ENCODE data around the gene TRIM24.
A peak's percentile ranks its signal among the peaks of the same experiment; 100 is the strongest.

TRIM24 gene

GRCh38 chr7:138618506-138618905 is 158.4 kb downstream of the TRIM24 start:
- Histone ChIP-seq H3K4me2 (ENCODE audit: low read depth, low read length, poor library complexity, severe bottlenecking) (peak overlapping the region; percentile 8), H3K36me3 (ENCODE audit: insufficient read depth, low read length) (no peaks in the 10 kb centered on the region), H3K4me3 (ENCODE audit: low read length, poor library complexity, severe bottlenecking) (no peak overlapping the region), H3K27me3 (ENCODE audit: insufficient read depth, low read length, poor library complexity, severe bottlenecking) (no peaks in the 10 kb centered on the region), H3K9me2 (replicated peaks; ENCODE audit: low read depth, low read length) (no peaks in the 10 kb centered on the region), H4K20me1 (ENCODE audit: insufficient read depth, low read length, poor library complexity, severe bottlenecking) (no peaks in the 10 kb centered on the region), H3K9ac (ENCODE audit: low read depth, low read length, poor library complexity, severe bottlenecking) (no peak overlapping the region), H2AFZ (ENCODE audit: low read length) (no peak overlapping the region), H3K79me2 (ENCODE audit: insufficient read depth, low read length) (no peaks in the 10 kb centered on the region), H3K9me3 (ENCODE audit: insufficient read depth, low read depth, low read length) (no peaks in the 10 kb centered on the region), H3K4me1 (ENCODE audit: insufficient read depth, low read length, poor library complexity, severe bottlenecking) (peaks cover 20% of the 10 kb centered on the region), H3F3A (ENCODE audit: low read depth) (0 out of 2 replicates have a peak, but pooled peaks cover 2% of the 10 kb centered on the region)
- no peak for TF ChIP-seq EZH2phosphoT487 (IDR thresholded peaks at IDR 0.05; ENCODE audit: borderline replicate concordance)
- no peak for TF ChIP-seq CTCF (conservative IDR thresholded peaks at IDR 0.05; ENCODE audit: low read length)

DNA sequence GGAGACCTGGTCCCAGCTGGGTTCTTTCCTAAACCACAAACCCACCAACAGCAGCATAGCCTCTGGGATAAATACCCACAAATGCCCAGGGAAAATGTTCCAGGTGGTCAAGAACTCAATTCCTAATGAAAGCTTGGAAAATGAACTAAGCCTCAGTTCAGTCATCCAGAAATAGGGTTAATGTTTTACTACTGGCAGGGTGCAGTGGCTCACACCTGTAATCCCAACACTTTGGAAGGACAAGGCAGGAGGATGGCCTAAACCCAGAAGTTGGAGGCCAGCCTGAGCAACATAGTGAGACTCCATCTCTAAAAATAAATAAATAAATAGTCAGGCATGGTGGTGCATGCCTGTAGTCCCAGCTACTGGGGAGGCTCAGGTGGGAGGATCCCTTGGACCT is 158.9 kb downstream of the TRIM24 start:
- no peaks in the 10 kb centered on the region for H3K9me3 ChIP-seq (ENCODE audit: insufficient read depth, low read depth, low read length)
- H3K36me3 ChIP-seq (ENCODE audit: insufficient read depth, low read length), result no peaks in the 10 kb centered on the region
- peaks cover 21% of the 10 kb centered on the region for H3K4me1 ChIP-seq (ENCODE audit: insufficient read depth, low read length, poor library complexity, severe bottlenecking)
- H3K9me2 ChIP-seq (replicated peaks; ENCODE audit: low read depth, low read length), result no peaks in the 10 kb centered on the region
- no peak overlapping the region for H3K9ac ChIP-seq (ENCODE audit: low read depth, low read length, poor library complexity, severe bottlenecking)
- H3F3A ChIP-seq (ENCODE audit: low read depth), result 0 out of 2 replicates have a peak, but pooled peaks cover 2% of the 10 kb centered on the region
- H2AFZ ChIP-seq (ENCODE audit: low read length), result no peak overlapping the region
- no peaks in the 10 kb centered on the region for H3K79me2 ChIP-seq (ENCODE audit: insufficient read depth, low read length)
- H3K4me2 ChIP-seq (ENCODE audit: low read depth, low read length, poor library complexity, severe bottlenecking), result peak overlapping the region; percentile 8
- no peak overlapping the region for H3K4me3 ChIP-seq (ENCODE audit: low read length, poor library complexity, severe bottlenecking)
- no peak for TF ChIP-seq EZH2phosphoT487 (IDR thresholded peaks at IDR 0.05; ENCODE audit: borderline replicate concordance)
- TF ChIP-seq CTCF (conservative IDR thresholded peaks at IDR 0.05; ENCODE audit: low read length), result no peak
- H4K20me1 ChIP-seq (ENCODE audit: insufficient read depth, low read length, poor library complexity, severe bottlenecking), result no peaks in the 10 kb centered on the region
- H3K27me3 ChIP-seq (ENCODE audit: insufficient read depth, low read length, poor library complexity, severe bottlenecking), result no peaks in the 10 kb centered on the region

DNA sequence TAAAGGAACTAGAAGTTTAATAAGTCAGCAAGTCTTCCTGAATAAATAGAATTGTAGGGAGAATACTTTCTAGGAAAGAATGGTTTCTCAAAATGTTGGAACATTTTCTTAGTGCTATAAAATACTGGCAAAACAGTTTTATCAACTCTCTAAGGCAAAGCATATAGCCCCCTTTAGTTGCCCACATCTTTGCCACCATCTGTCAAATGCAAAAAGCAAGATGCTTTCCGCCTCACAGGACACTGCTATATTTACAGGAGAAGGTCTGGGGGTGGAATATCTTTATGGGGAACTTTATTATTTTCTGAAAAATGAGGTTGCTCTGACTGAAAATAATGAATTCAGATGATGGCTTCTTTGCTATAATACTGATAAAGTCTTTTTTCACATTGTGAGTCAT is 162.8 kb downstream of the TRIM24 start:
- no peak overlapping the region for H2AFZ ChIP-seq (ENCODE audit: low read length)
- no peaks in the 10 kb centered on the region for H4K20me1 ChIP-seq (ENCODE audit: insufficient read depth, low read length, poor library complexity, severe bottlenecking)
- H3K27me3 ChIP-seq (ENCODE audit: insufficient read depth, low read length, poor library complexity, severe bottlenecking), result no peaks in the 10 kb centered on the region
- no peak overlapping the region for H3K4me3 ChIP-seq (ENCODE audit: low read length, poor library complexity, severe bottlenecking)
- no peaks in the 10 kb centered on the region for H3K79me2 ChIP-seq (ENCODE audit: insufficient read depth, low read length)
- peaks cover 11% of the 10 kb centered on the region for H3F3A ChIP-seq (ENCODE audit: low read depth)
- no peak overlapping the region for H3K4me2 ChIP-seq (ENCODE audit: low read depth, low read length, poor library complexity, severe bottlenecking)
- no peaks in the 10 kb centered on the region for H3K9me3 ChIP-seq (ENCODE audit: insufficient read depth, low read depth, low read length)
- TF ChIP-seq EZH2phosphoT487 (IDR thresholded peaks at IDR 0.05; ENCODE audit: borderline replicate concordance), result no peak
- no peak for TF ChIP-seq CTCF (conservative IDR thresholded peaks at IDR 0.05; ENCODE audit: low read length)
- no peak overlapping the region for H3K9ac ChIP-seq (ENCODE audit: low read depth, low read length, poor library complexity, severe bottlenecking)
- H3K9me2 ChIP-seq (replicated peaks; ENCODE audit: low read depth, low read length), result no peaks in the 10 kb centered on the region
- H3K36me3 ChIP-seq (ENCODE audit: insufficient read depth, low read length), result no peaks in the 10 kb centered on the region
- peaks cover 50% of the 10 kb centered on the region for H3K4me1 ChIP-seq (ENCODE audit: insufficient read depth, low read length, poor library complexity, severe bottlenecking)
